Tibial nerve (tissue), 3 donors: Measurements from ENCODE around the gene PDF.

ENCODE experiments used
- CTCF ChIP-seq, 5 experiments: fragments of 200-600 bp in 3 of 5; fragments of 450-650 bp in 2 of 5; sonication (generic) in 3 of 5; IDR thresholded peaks; one replicate each; pipeline ENCODE4 v1.5.1; 2016 to 2019; ENCODE audit warnings: antibody characterized with exemption in 5 of 5, mild to moderate bottlenecking in 3 of 5, moderate library complexity in 2 of 5
- POLR2A ChIP-seq, 2 donors: fragments of 450-650 bp; IDR thresholded peaks; one replicate each; pipeline ENCODE4 v1.6.1; 2017; ENCODE audit warnings: antibody characterized with exemption in 2 of 2, mild to moderate bottlenecking in 2 of 2, moderate library complexity in 2 of 2

GRCh38 chr16:69286941-69287713, 43.3 kb downstream of the PDF start:
- TF ChIP-seq POLR2A (IDR thresholded peaks at IDR 0.05) (no peak), CTCF (IDR thresholded peaks at IDR 0.05) (peak; percentile 56 to 64 (median 61))
